BE2C (cell line): Measurements from ENCODE around the gene ZRANB3. TPM values are rescaled to one million over a fixed set of nuclear protein-coding genes. Genes with fewer than 3 reads are reported as not detected.

ENCODE experiments used
- DNase-seq: peaks from one replicate; pipeline ENCODE4 v3.0.0-alpha.2; 2020
- H3K27me3 ChIP-seq: fragments of 250-450 bp; sonication (Bioruptor Pico); 2 replicates; pipeline ENCODE4 v1.5.1; 2020; ENCODE audit warnings: mild to moderate bottlenecking
- H3K36me3 ChIP-seq: fragments of 250-450 bp; sonication (Bioruptor Pico); 2 replicates; pipeline ENCODE4 v1.5.1; 2020; ENCODE audit warnings: mild to moderate bottlenecking
- H3K4me1 ChIP-seq: fragments of 250-450 bp; sonication (Bioruptor Pico); 2 replicates; pipeline ENCODE4 v1.5.1; 2020
- H3K4me3 ChIP-seq: 2 replicates; pipeline ENCODE4 v1.5.1; 2011; ENCODE audit warnings: low read depth, low read length
- H3K9me3 ChIP-seq: fragments of 250-450 bp; sonication (Bioruptor Pico); 2 replicates; pipeline ENCODE4 v1.5.1; 2020
- polyA plus RNA-seq: library from polyadenylated mRNA; unstranded; fragments of >200 nt; gene quantifications from one replicate; pipeline ENCODE4 v1.2.1, GENCODE V29; 2012; ENCODE audit warnings: low read depth, missing spikeins; ENCODE audit not compliant: insufficient read length, insufficient read depth
- TF ChIP-seq, protein P1 (sequence below): IDR thresholded peaks from 2 replicates; pipeline ENCODE4 v1.5.1; 2012; ENCODE audit warnings: mild to moderate bottlenecking, low read depth, low read length

The ZRANB3 gene
- polyA plus RNA-seq, result 0.97 TPM

DNA sequence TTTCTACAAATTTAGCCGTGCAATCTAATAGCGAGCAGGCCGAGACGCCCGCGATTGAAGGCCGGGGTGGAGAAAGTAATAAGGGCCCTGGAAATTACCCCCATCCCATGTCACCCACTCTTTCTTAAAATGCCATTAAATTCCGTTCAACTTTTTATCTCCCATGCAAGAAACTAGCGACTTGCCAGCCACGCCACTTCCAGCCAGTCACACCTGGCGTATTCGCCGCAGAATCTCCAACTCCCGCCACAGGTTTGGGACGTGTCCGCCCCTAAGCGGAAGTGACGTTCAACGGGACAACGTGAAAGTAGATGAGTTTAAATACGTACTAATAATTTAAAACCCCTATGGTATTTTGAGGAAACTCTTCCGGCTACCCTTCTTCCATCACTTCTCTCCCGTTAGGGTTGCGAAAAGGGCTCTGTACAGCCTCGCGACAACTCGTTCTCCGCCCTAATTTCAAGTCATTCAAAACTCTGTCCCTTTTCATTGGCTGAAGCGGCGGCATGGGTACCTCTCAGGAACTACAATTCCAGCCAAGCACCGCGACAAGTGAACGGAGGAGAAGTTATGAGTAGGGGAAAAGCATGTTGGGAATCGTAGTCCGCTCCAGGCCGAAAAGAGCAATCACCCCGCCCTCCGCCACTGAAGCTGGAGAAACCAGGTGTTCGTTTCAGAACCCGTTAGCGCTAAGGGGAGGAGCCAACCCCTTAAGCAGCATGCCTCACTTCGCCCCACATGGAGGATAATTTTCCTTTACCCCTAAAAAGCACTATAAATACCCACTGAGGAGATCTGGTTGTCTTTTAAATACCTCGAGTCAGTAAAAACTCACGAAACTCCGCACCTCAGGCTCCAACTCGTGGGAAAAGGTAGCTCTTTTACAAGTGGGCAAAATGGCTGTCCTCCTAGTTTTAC lies at the start of gene ZRANB3:
TSS of gene ZRANB3 (minus strand) at position 906 of the 918 bp plus-strand sequence.
- TF ChIP-seq, protein P1, sequence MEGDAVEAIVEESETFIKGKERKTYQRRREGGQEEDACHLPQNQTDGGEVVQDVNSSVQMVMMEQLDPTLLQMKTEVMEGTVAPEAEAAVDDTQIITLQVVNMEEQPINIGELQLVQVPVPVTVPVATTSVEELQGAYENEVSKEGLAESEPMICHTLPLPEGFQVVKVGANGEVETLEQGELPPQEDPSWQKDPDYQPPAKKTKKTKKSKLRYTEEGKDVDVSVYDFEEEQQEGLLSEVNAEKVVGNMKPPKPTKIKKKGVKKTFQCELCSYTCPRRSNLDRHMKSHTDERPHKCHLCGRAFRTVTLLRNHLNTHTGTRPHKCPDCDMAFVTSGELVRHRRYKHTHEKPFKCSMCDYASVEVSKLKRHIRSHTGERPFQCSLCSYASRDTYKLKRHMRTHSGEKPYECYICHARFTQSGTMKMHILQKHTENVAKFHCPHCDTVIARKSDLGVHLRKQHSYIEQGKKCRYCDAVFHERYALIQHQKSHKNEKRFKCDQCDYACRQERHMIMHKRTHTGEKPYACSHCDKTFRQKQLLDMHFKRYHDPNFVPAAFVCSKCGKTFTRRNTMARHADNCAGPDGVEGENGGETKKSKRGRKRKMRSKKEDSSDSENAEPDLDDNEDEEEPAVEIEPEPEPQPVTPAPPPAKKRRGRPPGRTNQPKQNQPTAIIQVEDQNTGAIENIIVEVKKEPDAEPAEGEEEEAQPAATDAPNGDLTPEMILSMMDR, result no peak
- H3K27me3 ChIP-seq, result no peaks in the 10 kb centered on the region
- peak; percentile 87 for DNase-seq

DNA sequence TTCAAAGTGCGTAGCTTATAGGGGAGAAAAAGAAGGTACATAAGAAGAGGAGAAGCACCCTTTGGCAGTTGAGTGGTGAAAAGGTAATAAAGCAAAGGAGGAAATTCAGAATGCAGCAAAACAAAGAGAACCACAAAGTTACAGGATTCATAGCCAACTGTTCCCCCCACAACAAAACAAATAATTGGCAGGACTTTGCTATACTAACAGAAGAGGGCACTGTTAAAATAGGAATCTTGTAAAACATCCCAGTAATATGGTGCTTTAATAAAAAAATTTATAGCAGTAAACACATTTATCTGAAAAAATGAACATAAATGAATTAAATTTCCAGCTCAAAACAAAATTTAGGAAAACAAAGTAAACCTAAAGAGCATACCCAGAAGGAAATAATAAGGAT lies 42.6 kb upstream of the ZRANB3 start:
- H3K4me3 ChIP-seq, result no peak overlapping the region
- TF ChIP-seq, protein P1, result no peak
- no peaks in the 10 kb centered on the region for H3K27me3 ChIP-seq
- DNase-seq, result no peak
- no peaks in the 10 kb centered on the region for H3K36me3 ChIP-seq
- H3K9me3 ChIP-seq, result no peaks in the 10 kb centered on the region
- H3K4me1 ChIP-seq, result no peaks in the 10 kb centered on the region

More for the DNA sequence above, at the start of gene ZRANB3:
- Histone ChIP-seq H3K4me1 (no peaks in the 10 kb centered on the region), H3K9me3 (no peaks in the 10 kb centered on the region), H3K36me3 (no peaks in the 10 kb centered on the region), H3K4me3 (peak within 1 kb of the TSS; percentile 77)

DNA sequence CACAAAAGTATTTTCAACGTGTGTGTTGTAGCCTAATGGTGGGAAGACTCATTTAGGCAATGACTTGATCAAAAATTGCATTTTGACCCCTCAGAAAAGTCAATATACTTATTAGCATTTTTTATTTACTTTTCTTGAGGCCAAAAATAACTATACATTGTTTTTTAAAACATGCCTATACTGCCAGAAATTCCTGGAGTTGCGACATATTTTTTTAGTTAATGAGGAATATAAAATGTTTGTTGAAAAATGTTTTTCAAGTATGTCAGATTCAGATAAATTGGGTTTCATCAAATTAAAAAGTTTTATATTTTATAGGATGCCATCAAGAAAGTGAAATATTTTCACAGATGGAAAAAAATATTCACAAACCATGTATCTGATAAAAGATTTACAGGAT lies 39.9 kb upstream of the ZRANB3 start:
- no peaks in the 10 kb centered on the region for H3K9me3 ChIP-seq
- no peaks in the 10 kb centered on the region for H3K27me3 ChIP-seq
- TF ChIP-seq, protein P1, result no peak
- no peaks in the 10 kb centered on the region for H3K36me3 ChIP-seq
- no peak overlapping the region for H3K4me3 ChIP-seq
- DNase-seq, result no peak
- H3K4me1 ChIP-seq, result no peaks in the 10 kb centered on the region

DNA sequence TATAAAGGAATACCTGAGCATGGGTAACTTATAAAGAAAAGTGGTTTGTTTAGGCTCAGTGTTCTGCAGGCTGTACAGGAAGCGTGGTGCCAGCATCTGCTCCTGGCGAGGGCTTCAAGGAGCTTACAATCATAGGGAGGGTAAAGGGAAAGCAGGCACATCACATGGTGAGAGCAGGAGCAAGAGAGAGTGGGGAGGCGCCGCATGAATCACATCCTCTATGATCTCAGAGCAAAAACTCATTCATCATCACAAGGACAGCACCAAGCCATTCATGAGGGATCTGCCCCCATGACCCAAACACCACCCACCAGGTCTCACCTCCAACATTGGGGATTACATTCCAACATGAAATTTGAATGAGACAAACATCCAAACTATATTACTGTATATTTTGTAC lies 32.8 kb upstream of the ZRANB3 start:
- Histone ChIP-seq H3K4me3 (no peak overlapping the region), H3K9me3 (no peaks in the 10 kb centered on the region), H3K36me3 (no peaks in the 10 kb centered on the region), H3K4me1 (no peaks in the 10 kb centered on the region), H3K27me3 (no peaks in the 10 kb centered on the region)
- DNase-seq, result no peak
- TF ChIP-seq, protein P1, result no peak

DNA sequence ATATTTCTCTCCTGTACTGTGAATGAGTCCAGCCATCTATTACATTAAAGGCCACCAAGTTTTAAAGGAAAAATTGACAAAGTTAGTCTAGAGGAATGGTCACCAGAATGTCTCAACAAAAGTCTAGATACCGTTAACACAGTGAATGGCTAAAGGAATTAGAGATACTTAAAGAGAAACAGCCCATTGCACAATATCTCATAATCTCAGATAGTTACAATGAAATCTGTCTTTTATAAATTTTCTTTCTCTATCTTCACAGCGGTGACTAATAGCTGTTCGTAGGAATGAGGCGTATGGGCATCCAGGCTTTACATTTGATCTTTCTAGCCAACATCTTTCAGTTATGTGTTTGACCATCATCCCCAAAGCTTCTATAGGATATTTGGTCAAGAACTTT lies 30.9 kb upstream of the ZRANB3 start:
- Histone ChIP-seq H3K27me3 (no peaks in the 10 kb centered on the region), H3K36me3 (no peaks in the 10 kb centered on the region), H3K9me3 (no peaks in the 10 kb centered on the region), H3K4me1 (no peaks in the 10 kb centered on the region), H3K4me3 (no peak overlapping the region)
- TF ChIP-seq, protein P1, result no peak
- DNase-seq, result no peak

DNA sequence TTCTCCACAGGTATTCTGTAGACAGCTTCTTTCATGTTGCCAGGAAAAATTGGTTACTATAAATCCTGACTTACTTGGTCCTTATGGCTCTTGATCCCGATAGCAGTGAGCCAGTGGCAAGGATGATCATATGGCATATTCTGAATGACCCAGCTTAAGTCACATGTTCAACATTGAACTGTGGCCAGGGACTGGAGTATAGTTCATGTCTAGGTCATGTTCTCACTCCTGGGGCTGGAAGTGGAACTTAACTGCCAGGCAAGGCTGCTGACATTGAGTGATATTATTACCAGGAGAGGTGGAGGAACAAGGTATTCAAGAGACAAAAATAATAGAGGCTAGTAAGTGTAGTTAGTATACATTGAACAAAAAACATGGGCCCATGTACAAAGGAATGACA lies 26.5 kb upstream of the ZRANB3 start:
- no peak overlapping the region for H3K4me3 ChIP-seq
- DNase-seq, result no peak
- no peaks in the 10 kb centered on the region for H3K9me3 ChIP-seq
- no peaks in the 10 kb centered on the region for H3K27me3 ChIP-seq
- TF ChIP-seq, protein P1, result no peak
- H3K4me1 ChIP-seq, result no peaks in the 10 kb centered on the region
- no peaks in the 10 kb centered on the region for H3K36me3 ChIP-seq
